ENCODE data around the gene SPACDR.

DNA sequence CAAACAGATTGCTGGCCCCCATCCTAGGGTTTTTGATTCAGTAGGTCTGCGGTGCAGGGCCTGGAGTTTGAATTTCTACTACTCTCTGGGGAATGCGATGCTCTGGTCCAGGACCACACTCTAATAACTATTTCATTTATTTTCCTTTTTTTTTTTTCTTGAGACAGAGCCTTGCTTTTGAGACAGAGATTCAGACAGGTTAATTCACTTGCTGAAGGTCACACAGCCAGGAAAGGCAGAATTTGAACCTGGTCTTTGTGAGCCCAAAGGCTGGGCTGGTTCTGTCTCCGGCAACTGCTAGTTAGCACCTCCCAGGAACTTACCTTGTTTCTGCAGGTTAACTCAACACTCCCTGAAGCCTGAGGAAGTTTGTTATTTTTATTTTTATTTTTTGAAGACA is 11.5 kb downstream of the SPACDR start:
- no peak for TF ChIP-seq CTCF (IDR thresholded peaks at IDR 0.05; ENCODE audit: insufficient read depth, low read length)
- TF ChIP-seq, protein P1, sequence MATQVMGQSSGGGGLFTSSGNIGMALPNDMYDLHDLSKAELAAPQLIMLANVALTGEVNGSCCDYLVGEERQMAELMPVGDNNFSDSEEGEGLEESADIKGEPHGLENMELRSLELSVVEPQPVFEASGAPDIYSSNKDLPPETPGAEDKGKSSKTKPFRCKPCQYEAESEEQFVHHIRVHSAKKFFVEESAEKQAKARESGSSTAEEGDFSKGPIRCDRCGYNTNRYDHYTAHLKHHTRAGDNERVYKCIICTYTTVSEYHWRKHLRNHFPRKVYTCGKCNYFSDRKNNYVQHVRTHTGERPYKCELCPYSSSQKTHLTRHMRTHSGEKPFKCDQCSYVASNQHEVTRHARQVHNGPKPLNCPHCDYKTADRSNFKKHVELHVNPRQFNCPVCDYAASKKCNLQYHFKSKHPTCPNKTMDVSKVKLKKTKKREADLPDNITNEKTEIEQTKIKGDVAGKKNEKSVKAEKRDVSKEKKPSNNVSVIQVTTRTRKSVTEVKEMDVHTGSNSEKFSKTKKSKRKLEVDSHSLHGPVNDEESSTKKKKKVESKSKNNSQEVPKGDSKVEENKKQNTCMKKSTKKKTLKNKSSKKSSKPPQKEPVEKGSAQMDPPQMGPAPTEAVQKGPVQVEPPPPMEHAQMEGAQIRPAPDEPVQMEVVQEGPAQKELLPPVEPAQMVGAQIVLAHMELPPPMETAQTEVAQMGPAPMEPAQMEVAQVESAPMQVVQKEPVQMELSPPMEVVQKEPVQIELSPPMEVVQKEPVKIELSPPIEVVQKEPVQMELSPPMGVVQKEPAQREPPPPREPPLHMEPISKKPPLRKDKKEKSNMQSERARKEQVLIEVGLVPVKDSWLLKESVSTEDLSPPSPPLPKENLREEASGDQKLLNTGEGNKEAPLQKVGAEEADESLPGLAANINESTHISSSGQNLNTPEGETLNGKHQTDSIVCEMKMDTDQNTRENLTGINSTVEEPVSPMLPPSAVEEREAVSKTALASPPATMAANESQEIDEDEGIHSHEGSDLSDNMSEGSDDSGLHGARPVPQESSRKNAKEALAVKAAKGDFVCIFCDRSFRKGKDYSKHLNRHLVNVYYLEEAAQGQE (IDR thresholded peaks at IDR 0.05; ENCODE audit: insufficient replicate concordance, low read depth): no peak
